H1 (cell line): Measurements from ENCODE around the gene SPATA16. TPM values are rescaled to one million over a fixed set of nuclear protein-coding genes. Genes with fewer than 3 reads are reported as not detected.

Experiments
- CTCF ChIA-PET: fragments of 300-600 bp; sonication (Branson Sonifier 250); formaldehyde crosslinking; loops from one replicate; lab custom pipeline; 2021; ENCODE audit not compliant: partially characterized antibody; lab: Charles Lee
- POLR2A ChIA-PET: fragments of 300-600 bp; sonication (Branson Sonifier 250); formaldehyde crosslinking; loops from one replicate; lab custom pipeline; 2021; ENCODE audit warnings: inconsistent platforms; ENCODE audit not compliant: partially characterized antibody; lab: Charles Lee
- DNase-seq, 2 experiments: peaks; one replicate each; pipeline versions ENCODE4 v3.0.0 to v3.0.0-alpha.2; 2010 to 2022; ENCODE audit warnings: low spot score in 2 of 2, low read depth in 1 of 2, mixed read lengths in 1 of 2
- FAIRE-seq: peaks from 2 replicates; lab custom pipeline; 2011; peaks lifted over from hg19 to GRCh38; lab: Jason Lieb, UNC
- H2AFZ ChIP-seq: 2 replicates; pipeline ENCODE4 v1.8.1; 2012; ENCODE audit warnings: low read length, inconsistent platforms
- H2AK5ac ChIP-seq: 2 replicates; pipeline ENCODE4 v1.6.1; 2013; ENCODE audit warnings: low read depth, low read length
- H2BK120ac ChIP-seq: replicated peaks from 2 replicates; pipeline ENCODE3; 2013; ENCODE audit warnings: low read depth, low read length, inconsistent platforms
- H2BK12ac ChIP-seq: 2 replicates; pipeline ENCODE4 v1.6.1; 2013; ENCODE audit warnings: low read depth, low read length
- H2BK15ac ChIP-seq: 2 replicates; pipeline ENCODE4 v1.6.1; 2013; ENCODE audit warnings: low read length
- H2BK20ac ChIP-seq: 2 replicates; pipeline ENCODE4 v1.6.1; 2013; ENCODE audit warnings: low read length
- H2BK5ac ChIP-seq: 2 replicates; pipeline ENCODE4 v1.6.1; 2013; ENCODE audit warnings: low read depth, low read length
- H3K14ac ChIP-seq: 2 replicates; pipeline ENCODE4 v1.6.1; 2013; ENCODE audit warnings: inconsistent platforms; ENCODE audit not compliant: insufficient read length
- H3K18ac ChIP-seq: 2 replicates; pipeline ENCODE4 v1.6.1; 2013; ENCODE audit warnings: low read length; ENCODE audit errors: extremely low read depth
- H3K23ac ChIP-seq: 2 replicates; pipeline ENCODE4 v1.6.1; 2013; ENCODE audit warnings: inconsistent platforms; ENCODE audit not compliant: insufficient read length
- H3K23me2 ChIP-seq: 2 replicates; pipeline ENCODE4 v1.6.1; 2013; ENCODE audit warnings: low read depth, low read length
- H3K27ac ChIP-seq: 2 replicates; pipeline ENCODE4 v1.6.1; 2011; ENCODE audit warnings: low read depth, low read length, inconsistent platforms
- H3K27me3 ChIP-seq, 4 experiments: replicated peaks in 1 of 4; 1 replicate in 1 of 4; 2 replicates in 3 of 4; pipeline versions ENCODE4 v1.6.1 to v1.8.1; 2011 to 2013; ENCODE audit warnings: low read length in 3 of 4, mild to moderate bottlenecking in 3 of 4, inconsistent platforms in 2 of 4, mixed read lengths in 2 of 4, moderate library complexity in 1 of 4; ENCODE audit not compliant: control insufficient read depth in 3 of 4, insufficient read depth in 3 of 4; ENCODE audit errors: extremely low read depth in 1 of 4
- H3K36me3 ChIP-seq, 4 experiments: 2 replicates each; pipeline versions ENCODE4 v1.6.1 to v1.8.1; 2011 to 2013; ENCODE audit warnings: mild to moderate bottlenecking in 4 of 4, low read length in 3 of 4, moderate library complexity in 2 of 4, control low read depth in 1 of 4, inconsistent platforms in 1 of 4; ENCODE audit not compliant: insufficient read depth in 4 of 4, control insufficient read depth in 2 of 4
- H3K4ac ChIP-seq: replicated peaks from 2 replicates; pipeline ENCODE3; 2013; ENCODE audit warnings: low read length, low read depth, mixed read lengths, inconsistent platforms; ENCODE audit not compliant: insufficient read length
- H3K4me1 ChIP-seq, 4 experiments: replicated peaks in 1 of 4; 1 replicate in 1 of 4; 2 replicates in 3 of 4; pipeline versions ENCODE4 v1.6.1 to v1.8.1; 2011 to 2013; ENCODE audit warnings: low read length in 3 of 4, inconsistent platforms in 2 of 4, mixed read lengths in 1 of 4; ENCODE audit not compliant: insufficient read depth in 4 of 4, control insufficient read depth in 3 of 4
- H3K4me2 ChIP-seq, 2 experiments: 2 replicates each; pipeline versions ENCODE4 v1.6.1 to v1.8.1; 2011 to 2013; ENCODE audit warnings: low read depth in 2 of 2, low read length in 2 of 2, control low read depth in 1 of 2, inconsistent platforms in 1 of 2, mild to moderate bottlenecking in 1 of 2; ENCODE audit not compliant: insufficient read depth in 1 of 2
- H3K4me3 ChIP-seq, 4 experiments: fragments of 200-600, 300-600 bp in 1 of 4; sonication (generic), shearing (Covaris generic), sonication (Bioruptor Twin) in 1 of 4; 2 replicates each; pipeline versions ENCODE4 v1.5.1 to v1.8.1; 2011 to 2016; ENCODE audit warnings: low read length in 4 of 4, low read depth in 3 of 4, control low read depth in 2 of 4, inconsistent platforms in 2 of 4, mild to moderate bottlenecking in 2 of 4, mixed read lengths in 1 of 4, moderate library complexity in 1 of 4; ENCODE audit not compliant: insufficient read depth in 2 of 4; ENCODE audit errors: extremely low read depth in 1 of 4
- H3K56ac ChIP-seq: replicated peaks from 2 replicates; pipeline ENCODE3; 2013; ENCODE audit warnings: low read depth, mild to moderate bottlenecking, mixed read lengths, low read length, inconsistent platforms; ENCODE audit not compliant: insufficient read length
- H3K79me1 ChIP-seq: 2 replicates; pipeline ENCODE4 v1.6.1; 2013; ENCODE audit warnings: low read depth, low read length, control low read depth
- H3K79me2 ChIP-seq, 2 experiments: 2 replicates each; pipeline versions ENCODE4 v1.6.1 to v1.8.1; 2012 to 2013; ENCODE audit warnings: low read length in 2 of 2, mild to moderate bottlenecking in 2 of 2, inconsistent platforms in 1 of 2; ENCODE audit not compliant: insufficient read depth in 2 of 2, control insufficient read depth in 1 of 2
- H3K9ac ChIP-seq, 4 experiments: replicated peaks in 1 of 4; 1 replicate in 1 of 4; 2 replicates in 3 of 4; pipeline versions ENCODE4 v1.6.1 to v1.8.1; 2011 to 2013; ENCODE audit warnings: low read depth in 3 of 4, low read length in 3 of 4, control low read depth in 2 of 4, mild to moderate bottlenecking in 2 of 4, moderate library complexity in 2 of 4, inconsistent platforms in 1 of 4; ENCODE audit errors: extremely low read depth in 1 of 4
- H3K9me3 ChIP-seq, 2 experiments: 2 replicates each; pipeline versions ENCODE4 v1.6.1 to v1.8.1; 2012 to 2013; ENCODE audit warnings: mild to moderate bottlenecking in 2 of 2, moderate library complexity in 2 of 2, control low read depth in 1 of 2, inconsistent platforms in 1 of 2, low read depth in 1 of 2, low read length in 1 of 2, mixed read lengths in 1 of 2; ENCODE audit not compliant: insufficient read depth in 2 of 2
- H4K20me1 ChIP-seq, 2 experiments: replicated peaks in 1 of 2; 2 replicates each; pipeline versions ENCODE3 to v1.8.1; 2011 to 2013; ENCODE audit warnings: inconsistent platforms in 2 of 2, low read length in 2 of 2, mild to moderate bottlenecking in 1 of 2; ENCODE audit not compliant: insufficient read depth in 2 of 2, control insufficient read depth in 1 of 2
- H4K5ac ChIP-seq: 2 replicates; pipeline ENCODE4 v1.6.1; 2013; ENCODE audit warnings: low read length, low read depth, mixed read lengths, inconsistent platforms; ENCODE audit not compliant: insufficient read length
- H4K8ac ChIP-seq: 2 replicates; pipeline ENCODE4 v1.8.0; 2013; ENCODE audit warnings: mild to moderate bottlenecking, moderate library complexity, low read length, inconsistent platforms; ENCODE audit not compliant: insufficient read depth; ENCODE audit errors: extremely low read depth
- H4K91ac ChIP-seq: replicated peaks from 2 replicates; pipeline ENCODE3; 2013; ENCODE audit warnings: low read length, mixed read lengths, inconsistent platforms; ENCODE audit not compliant: insufficient read length
- SIRT6 ChIP-seq: IDR thresholded peaks from one replicate; pipeline ENCODE4 v1.7.1; 2012; ENCODE audit warnings: low read length, inconsistent platforms
- WGBS, 2 experiments: shearing (Covaris generic) in 1 of 2; methylation state at CpG; one replicate each; pipeline versions ENCODE4 v1.1.6 to v1.1.7; 2013 to 2015; ENCODE audit warnings: low lambda C conversion rate in 2 of 2, mixed read lengths in 2 of 2, inconsistent platforms in 1 of 2, low coverage in 1 of 2, missing lambda C conversion rate in 1 of 2; ENCODE audit not compliant: insufficient replicate concordance in 2 of 2, insufficient coverage in 1 of 2, insufficient read length in 1 of 2; ENCODE audit errors: extremely low coverage in 1 of 2, missing lambda C conversion rate in 1 of 2; 5-methylcytosine and 5-hydroxymethylcytosine counted together
- polyA plus RNA-seq, 7 experiments: library from polyadenylated mRNA; depleted of rRNA in 3 of 7; stranded (reverse) in 5 of 7; unstranded in 2 of 7; fragments of >200 nt in 5 of 7; fragments of 200-250 nt in 2 of 7; gene quantifications; 1 replicate in 5 of 7; 2 replicates in 1 of 7; 4 replicates in 1 of 7; pipeline versions ENCODE4 v1.2.1 to v1.2.3, GENCODE V29; 2011 to 2013; ENCODE audit warnings: missing spikeins in 2 of 7, mixed read lengths in 2 of 7
- total RNA-seq: library from RNA; stranded (reverse); fragmentation: NEBNext Ultra II Directional; extraction: Animal tissue kit (Norgen Biotek cat#: 25700); gene quantifications from 2 replicates; pipeline ENCODE4 v1.2.1, GENCODE V29; 2021

SPATA16 gene
- total and polyA plus RNA-seq, 2 of the 8 experiments (the other 6 are each of a cell fraction or from before 2014, with no cell fraction given) = 0.05 to 2.7 TPM

GRCh38 chr3:173098959-173099358 is 42.1 kb downstream of the SPATA16 start:
- CTCF ChIA-PET = no interaction called here
- TF ChIP-seq SIRT6 = no peak

More at GRCh38 chr3:173098959-173099358, 42.1 kb downstream of the SPATA16 start:
- Histone ChIP-seq H3K18ac (no peak overlapping the region), H4K5ac (no peak overlapping the region), H4K91ac (no peak overlapping the region), H2BK12ac (no peak overlapping the region), H3K79me2 (no peaks in the 10 kb centered on the region), H2AFZ (no peak overlapping the region), H2BK5ac (no peak overlapping the region), H2BK15ac (no peak overlapping the region), H3K4me2 (no peak overlapping the region), H3K4me3 (no peak overlapping the region), H3K4ac (no peak overlapping the region), H4K20me1 (no peaks in the 10 kb centered on the region), H3K9me3 (peaks cover 13 to 17% of the 10 kb centered on the region in 2 experiments), H3K9ac (no peak overlapping the region), H3K36me3 (peaks cover 0 to 4% (median 0%) of the 10 kb centered on the region in 4 experiments; a peak in 2 of 8 replicates), H3K23me2 (no peaks in the 10 kb centered on the region; the same call in 1 of the 2 replicates), H3K23ac (no peak overlapping the region), H3K27me3 (no peaks in the 10 kb centered on the region), H3K14ac (no peak overlapping the region), H3K27ac (no peak overlapping the region), H3K4me1 (no peaks in the 10 kb centered on the region), H2BK120ac (no peak overlapping the region), H4K8ac (no peak overlapping the region), H2AK5ac (no peak overlapping the region), H3K56ac (no peak overlapping the region), H3K79me1 (no peaks in the 10 kb centered on the region), H2BK20ac (no peak overlapping the region)
- POLR2A ChIA-PET = no interaction called here
- no peak for DNase-seq
- no peak for FAIRE-seq
- WGBS, 2 experiments = 83% methylated on average over 1 of the region's 1 CpG; no CpG with 5 or more reads in 1 of the 2 experiments
